Spleen (tissue), 7 donors: ENCODE measurements around the gene MYADM.

ENCODE experiments used
- CTCF ChIP-seq, 11 experiments: fragments of 200-600 bp in 7 of 11; fragments of 450-650 bp in 4 of 11; sonication (generic) in 4 of 11; IDR thresholded peaks in 8 of 11; conservative IDR thresholded peaks in 3 of 11; 1 replicate in 7 of 11; 2 replicates in 4 of 11; pipeline versions ENCODE4 v1.4.0 to v1.8.0; 2016 to 2021; ENCODE audit warnings: antibody characterized with exemption in 11 of 11, inconsistent platforms in 4 of 11, mild to moderate bottlenecking in 1 of 11
- POLR2AphosphoS5 ChIP-seq, 3 donors: sonication (generic); formaldehyde crosslinking; IDR thresholded peaks; one replicate each; pipeline ENCODE4 v1.5.1; 2017; ENCODE audit warnings: antibody characterized with exemption in 3 of 3
- donor health status: DM: no; HTN: no; CAD: no; lungs with moderate emphysema.
- donor health status: DM: no; HTN: no; CAD: no.
- donor health status: DM: no; HTN: no; CAD: no.

GRCh38 chr19:53898166-53898565, 30.5 kb downstream of the MYADM start:
- TF ChIP-seq POLR2AphosphoS5 (IDR thresholded peaks at IDR 0.05) (no peak), CTCF (IDR thresholded peaks at IDR 0.05 in 8 of 11, conservative IDR thresholded peaks at IDR 0.05 in 3 of 11) (no peak)
